ENCODE measurements around the gene FLNC. TPM values are rescaled to one million over a fixed set of nuclear protein-coding genes. Genes with fewer than 3 reads are reported as not detected.

Gene FLNC
- total RNA-seq, 2 experiments from 2014 or later: not detected

- no peak overlapping the region for H3K4me3 Mint-ChIP-seq
- peaks cover 23% of the 10 kb centered on the region for H3K27me3 Mint-ChIP-seq
- H3K9me3 Mint-ChIP-seq: peaks cover 2% of the 10 kb centered on the region
- no peak for DNase-seq
- H3K36me3 Mint-ChIP-seq (ENCODE audit: low read depth): no peaks in the 10 kb centered on the region
- no peaks in the 10 kb centered on the region for H3K4me1 Mint-ChIP-seq
- H3K27ac Mint-ChIP-seq: no peak overlapping the region
- POLR2A ChIA-PET: interaction anchor here (1.0 kb wide), 1 partner anchor 188 kb away, joined by 4 read pairs; no protein-coding TSS in a partner anchor
- CTCF ChIA-PET: interaction anchor here (1.1 to 1.5 kb wide), 3 partner anchors 20 to 189 kb away, joined by 3 to 12 read pairs (median 5); no protein-coding TSS in a partner anchor
Measured at GRCh38 chr7:128902761-128903585, 72.8 kb downstream of the FLNC start.

GRCh38 chr7:128903621-128904361 lies 73.6 kb downstream of the FLNC start:
- ChIA-PET CTCF (interaction anchor here (1.1 to 1.5 kb wide), 2 partner anchors 20 to 188 kb away, joined by 3 to 12 read pairs; no protein-coding TSS in a partner anchor), POLR2A (interaction anchor here (1.0 kb wide), 1 partner anchor 187 kb away, joined by 4 read pairs; no protein-coding TSS in a partner anchor)
- DNase-seq: no peak
- Mint-ChIP-seq H3K27ac (no peak overlapping the region), H3K4me3 (no peak overlapping the region), H3K4me1 (no peaks in the 10 kb centered on the region), H3K36me3 (ENCODE audit: low read depth) (no peaks in the 10 kb centered on the region), H3K27me3 (peaks cover 20% of the 10 kb centered on the region), H3K9me3 (no peaks in the 10 kb centered on the region)

DNA sequence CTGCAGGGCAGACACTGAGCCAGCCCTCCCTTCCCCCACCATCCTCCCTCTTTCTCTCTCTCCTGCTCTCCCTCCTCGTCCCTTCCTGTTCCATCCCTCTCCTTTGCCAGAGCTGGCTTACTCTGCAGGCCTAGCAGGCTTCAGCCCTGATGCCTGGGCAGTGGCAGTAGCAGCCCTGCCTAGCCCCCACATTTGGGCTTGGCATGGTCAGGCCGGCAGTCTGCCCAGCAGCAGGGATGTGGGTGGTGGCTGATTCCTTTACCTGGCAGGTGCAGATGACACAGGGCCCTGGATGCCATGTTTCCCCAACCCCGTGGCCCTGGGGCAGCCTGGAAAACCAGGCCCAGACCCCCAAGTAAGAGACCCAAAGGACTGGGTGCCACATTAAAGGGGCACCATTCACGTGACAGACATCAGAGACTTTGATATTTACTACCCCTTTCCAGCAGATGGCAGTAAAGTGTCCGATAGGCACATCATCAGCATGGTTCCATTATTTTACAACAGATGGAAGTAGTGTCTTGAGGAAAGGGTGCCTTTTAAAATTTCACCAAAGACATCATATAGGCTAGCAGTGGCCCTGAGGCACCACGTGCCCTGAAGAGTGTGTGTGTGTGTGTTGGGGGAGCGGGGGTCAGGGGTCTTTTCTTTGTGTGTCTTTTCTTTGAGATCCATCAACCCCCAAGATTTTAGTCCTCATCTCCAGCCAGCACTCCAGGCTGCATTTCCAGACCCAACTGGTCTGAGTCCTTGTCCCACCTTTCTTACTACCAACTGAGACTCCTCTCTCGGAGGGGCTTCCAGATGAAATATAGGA lies 74.4 kb downstream of the FLNC start:
- CTCF ChIA-PET: interaction anchor here (0.6 to 1.5 kb wide), 2 partner anchors 187 to 1001 kb away, joined by 3 to 12 read pairs; no protein-coding TSS in a partner anchor
- no peaks in the 10 kb centered on the region for H3K9me3 Mint-ChIP-seq
- no peaks in the 10 kb centered on the region for H3K36me3 Mint-ChIP-seq (ENCODE audit: low read depth)
- peaks cover 27% of the 10 kb centered on the region for H3K27me3 Mint-ChIP-seq
- no peak overlapping the region for H3K27ac Mint-ChIP-seq
- DNase-seq: peak; percentile 27
- POLR2A ChIA-PET: interaction anchor here (1.0 kb wide), 1 partner anchor 186 kb away, joined by 4 read pairs; no protein-coding TSS in a partner anchor
- H3K4me3 Mint-ChIP-seq: no peak overlapping the region
- no peaks in the 10 kb centered on the region for H3K4me1 Mint-ChIP-seq

GRCh38 chr7:128906001-128906765 lies 76.0 kb downstream of the FLNC start:
- H3K9me3 Mint-ChIP-seq: no peaks in the 10 kb centered on the region
- H3K27ac Mint-ChIP-seq: no peak overlapping the region
- DNase-seq: no peak
- no peaks in the 10 kb centered on the region for H3K36me3 Mint-ChIP-seq (ENCODE audit: low read depth)
- H3K4me3 Mint-ChIP-seq: no peak overlapping the region
- H3K4me1 Mint-ChIP-seq: no peaks in the 10 kb centered on the region
- CTCF ChIA-PET: interaction anchor here (1.3 kb wide), 2 partner anchors 41 to 185 kb away, joined by 3 to 6 read pairs; no protein-coding TSS in a partner anchor
- peaks cover 31% of the 10 kb centered on the region for H3K27me3 Mint-ChIP-seq
- POLR2A ChIA-PET: no interaction called here

DNA sequence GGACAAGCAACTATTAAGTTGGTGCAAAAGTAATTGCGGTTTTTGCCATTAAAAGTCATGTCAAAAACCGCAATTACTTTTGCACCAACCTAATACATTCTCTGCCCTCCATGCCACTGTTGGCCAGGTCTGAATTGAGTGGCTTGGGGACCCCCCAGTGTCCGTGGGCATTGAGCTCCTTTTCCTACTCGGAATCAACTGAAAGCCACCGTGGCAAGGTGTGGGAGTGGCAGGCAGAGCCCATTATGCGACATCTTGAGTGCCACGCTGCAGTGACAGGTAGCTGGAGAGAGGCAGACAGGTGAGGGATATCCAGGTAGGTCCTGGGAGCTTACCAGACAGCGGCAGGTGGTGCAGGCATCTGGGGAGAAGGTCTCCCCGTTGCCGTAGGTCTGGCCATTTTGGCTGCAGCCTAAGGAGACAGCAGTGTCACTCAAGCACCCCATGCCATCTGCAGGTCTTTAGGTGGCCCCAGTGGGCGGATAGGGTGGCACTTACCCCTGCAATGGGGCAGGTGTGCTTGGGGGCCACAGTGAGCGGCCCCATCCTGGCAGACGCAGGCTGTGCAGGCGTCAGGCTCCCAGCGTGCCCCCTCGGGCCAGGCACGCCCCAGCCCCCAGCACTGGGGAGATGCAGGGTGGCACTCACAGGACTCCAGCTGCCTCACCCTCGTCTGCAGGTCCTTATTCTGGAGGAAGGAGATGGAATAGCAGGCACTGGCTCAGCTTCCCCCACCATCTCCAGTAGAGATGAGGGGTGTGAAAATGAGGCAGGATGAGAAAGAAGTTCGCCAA lies 76.8 kb downstream of the FLNC start:
- Mint-ChIP-seq H3K36me3 (ENCODE audit: low read depth) (no peaks in the 10 kb centered on the region), H3K4me3 (no peak overlapping the region), H3K27ac (no peak overlapping the region), H3K9me3 (no peaks in the 10 kb centered on the region), H3K27me3 (peaks cover 37% of the 10 kb centered on the region), H3K4me1 (no peaks in the 10 kb centered on the region)
- POLR2A ChIA-PET: no interaction called here
- CTCF ChIA-PET: interaction anchor here (1.3 kb wide), 2 partner anchors 40 to 184 kb away, joined by 3 to 6 read pairs; no protein-coding TSS in a partner anchor
- DNase-seq: no peak

Other genes with a start within 250 kb of the FLNC start
- under 1 TPM; 0.25 to 0.35 TPM for gene GARIN1A, start 158.1 kb upstream of the FLNC start, total RNA-seq
- 10 to 100 TPM; 34.3 to 36.3 TPM for gene CALU, start 91.0 kb upstream of the FLNC start, total RNA-seq
- not detected for gene OPN1SW, start 54.6 kb upstream of the FLNC start, total RNA-seq
- 1 to 10 TPM; 4.8 to 5.3 TPM for gene CCDC136, start 38.4 kb upstream of the FLNC start, total RNA-seq
- 100 to 1,000 TPM; 124 to 140 TPM for gene ATP6V1F, start 32.5 kb downstream of the FLNC start, total RNA-seq
- under 1 TPM; 0.20 to 0.33 TPM for gene KCP, start 80.3 kb downstream of the FLNC start, total RNA-seq
- gene IRF5, start 107.5 kb downstream of the FLNC start, total RNA-seq: 10 to 100 TPM; 25.5 to 28.6 TPM
- 10 to 100 TPM; 42.7 to 44.4 TPM for gene TNPO3, start 224.7 kb downstream of the FLNC start, total RNA-seq

Data from activated CD4-positive, alpha-beta memory T cell treated with anti-CD3 and anti-CD28 coated beads, Interleukin-2, amount 10 ng/mL, durations not matched to agents 7 days and 5 days (primary cell).